ENCODE results near the gene TRMT44.
"Not testable (repeated sequence)": the region's sequence is repeated elsewhere in the genome, so short reads cannot be mapped to it uniquely, and the experiment has no call there.

TRMT44 gene

GRCh38 chr4:8440492-8441311 lies at the start of gene TRMT44, which contains the start of gene ACOX3:
Gene TRMT44, plus strand, starts transcription at chr4:8440777. Its CDS starts 46 bp downstream, at chr4:8440823.
Gene ACOX3, minus strand, starts transcription at chr4:8440723. Its CDS starts 24,202 bp downstream, at chr4:8416521.
- peak; percentile 91 for DNase-seq

GRCh38 chr4:8391071-8391470 lies 49.5 kb upstream of the TRMT44 start:
- DNase-seq: no peak

- DNase-seq: no peak
Observed at GRCh38 chr4:8391972-8392371, 48.6 kb upstream of the TRMT44 start.

GRCh38 chr4:8392591-8393190 lies 47.9 kb upstream of the TRMT44 start:
- DNase-seq: no peak

GRCh38 chr4:8393593-8394038 lies 47.0 kb upstream of the TRMT44 start:
- DNase-seq: no peak

GRCh38 chr4:8394061-8394519 lies 46.5 kb upstream of the TRMT44 start:
- no peak for DNase-seq

GRCh38 chr4:8394806-8395205 lies 45.8 kb upstream of the TRMT44 start:
- no peak for DNase-seq

GRCh38 chr4:8395504-8396296 lies 44.9 kb upstream of the TRMT44 start:
- no peak for DNase-seq

GRCh38 chr4:8396762-8397406 lies 43.7 kb upstream of the TRMT44 start:
- DNase-seq: no peak

- no peak for DNase-seq
Observed at GRCh38 chr4:8398347-8398746, 42.2 kb upstream of the TRMT44 start.

GRCh38 chr4:8399298-8399697 lies 41.3 kb upstream of the TRMT44 start:
- DNase-seq: no peak

- DNase-seq: no peak
Observed at GRCh38 chr4:8400632-8401325, 39.8 kb upstream of the TRMT44 start.

- no peak for DNase-seq
Observed at GRCh38 chr4:8401665-8402064, 38.9 kb upstream of the TRMT44 start.

- no peak for DNase-seq
Observed at GRCh38 chr4:8402181-8402597, 38.4 kb upstream of the TRMT44 start.

GRCh38 chr4:8402640-8403039 lies 37.9 kb upstream of the TRMT44 start:
- DNase-seq: no peak

GRCh38 chr4:8403173-8403753 lies 37.3 kb upstream of the TRMT44 start:
- DNase-seq: peak; percentile 18

- no peak for DNase-seq
Observed at GRCh38 chr4:8403976-8404375, 36.6 kb upstream of the TRMT44 start.

- no peak for DNase-seq
Observed at GRCh38 chr4:8404791-8405515, 35.6 kb upstream of the TRMT44 start.

- DNase-seq: no peak
Observed at GRCh38 chr4:8405516-8405875, 35.1 kb upstream of the TRMT44 start.

- not testable (repeated sequence) for DNase-seq
Observed at GRCh38 chr4:8406887-8407286, 33.7 kb upstream of the TRMT44 start.

- no peak for DNase-seq
Observed at GRCh38 chr4:8407316-8407715, 33.3 kb upstream of the TRMT44 start.
